DMS53 (cell line): Measurements from ENCODE around the gene IFT52.
A peak's percentile ranks its signal among the peaks of the same experiment; 100 is the strongest.

Experiments
- DNase-seq: peaks from one replicate; lab custom pipeline; 2025; lab: John Stamatoyannopoulos, UW

The IFT52 gene, protein sequence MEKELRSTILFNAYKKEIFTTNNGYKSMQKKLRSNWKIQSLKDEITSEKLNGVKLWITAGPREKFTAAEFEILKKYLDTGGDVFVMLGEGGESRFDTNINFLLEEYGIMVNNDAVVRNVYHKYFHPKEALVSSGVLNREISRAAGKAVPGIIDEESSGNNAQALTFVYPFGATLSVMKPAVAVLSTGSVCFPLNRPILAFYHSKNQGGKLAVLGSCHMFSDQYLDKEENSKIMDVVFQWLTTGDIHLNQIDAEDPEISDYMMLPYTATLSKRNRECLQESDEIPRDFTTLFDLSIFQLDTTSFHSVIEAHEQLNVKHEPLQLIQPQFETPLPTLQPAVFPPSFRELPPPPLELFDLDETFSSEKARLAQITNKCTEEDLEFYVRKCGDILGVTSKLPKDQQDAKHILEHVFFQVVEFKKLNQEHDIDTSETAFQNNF

DNA sequence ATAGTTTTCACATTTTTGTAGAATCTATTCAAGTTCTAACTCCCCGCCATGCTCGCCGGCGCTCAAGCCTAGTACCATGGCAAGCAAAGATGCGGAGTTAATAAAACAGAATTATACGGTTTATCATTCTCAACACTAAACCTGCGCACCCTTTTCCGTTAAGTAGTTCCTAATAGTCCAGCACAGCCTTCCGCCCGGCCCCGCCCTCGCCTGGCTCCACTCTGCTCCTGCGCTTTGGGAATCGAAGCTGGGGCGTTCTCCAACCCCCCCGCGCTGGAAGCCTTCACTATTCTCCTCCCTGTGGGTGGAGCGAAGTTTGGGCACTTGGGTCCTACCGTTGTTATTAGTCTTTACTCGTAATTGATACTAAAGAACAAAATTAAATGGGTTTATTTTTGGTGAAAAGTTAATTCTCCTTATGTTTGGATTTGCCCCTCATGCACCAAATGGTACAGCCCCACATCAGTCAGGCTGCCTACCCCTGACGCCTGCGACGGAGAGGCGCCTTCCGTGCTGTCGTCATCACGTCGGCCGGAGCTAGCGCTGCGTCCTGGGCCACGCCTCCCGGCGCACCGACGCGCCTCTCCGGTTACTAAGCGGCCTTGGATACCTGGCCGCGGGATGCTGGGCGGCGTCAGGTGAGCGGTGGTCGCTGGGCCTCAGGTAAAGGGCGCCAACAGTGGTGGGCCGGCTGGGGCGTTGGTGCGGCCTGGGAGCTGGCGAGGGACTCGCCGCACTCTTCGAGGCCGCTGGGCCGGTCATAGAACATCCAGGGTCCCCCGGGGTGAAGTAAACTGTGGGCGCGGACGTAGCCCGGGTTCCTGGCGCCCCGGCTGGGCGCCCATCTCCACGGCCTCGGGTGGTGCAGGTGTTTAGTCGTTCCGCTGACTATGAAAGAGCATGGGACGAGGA, at the start of gene IFT52:
Gene IFT52 (plus strand): TSS at position 546 of the 912 bp plus-strand sequence. CDS start 3,762 bp downstream, outside the sequence.
- DNase-seq = peak; percentile 98

- DNase-seq = no peak
Measured at GRCh38 chr20:43541214-43541613, 49.5 kb upstream of the IFT52 start.

- DNase-seq = no peak
Measured at GRCh38 chr20:43542161-43542560, 48.6 kb upstream of the IFT52 start.

DNA sequence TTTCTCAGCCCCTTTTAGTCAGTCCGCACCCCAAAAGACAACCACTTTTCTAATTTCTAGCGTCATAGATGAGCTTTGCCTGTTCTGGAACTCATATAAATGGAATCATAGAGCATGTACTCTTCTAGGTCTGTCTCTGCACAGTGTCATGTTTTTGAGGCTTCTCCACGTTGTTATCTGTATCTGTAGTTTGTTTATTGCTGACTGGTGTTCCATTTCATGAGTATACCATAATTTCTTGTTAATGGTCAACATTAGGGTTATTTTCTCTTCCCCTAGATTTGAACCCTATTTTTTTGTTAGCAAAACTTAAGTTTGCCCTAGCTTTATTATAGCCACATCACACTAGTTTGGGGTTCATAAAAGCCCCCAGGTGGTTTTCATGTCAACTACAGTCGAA, 48.1 kb upstream of the IFT52 start:
- no peak for DNase-seq

- no peak for DNase-seq
Measured at GRCh38 chr20:43543138-43543537, 47.6 kb upstream of the IFT52 start.

GRCh38 chr20:43544501-43544900, 46.2 kb upstream of the IFT52 start:
- DNase-seq = no peak

- no peak for DNase-seq
Measured at GRCh38 chr20:43545837-43546578, 44.7 kb upstream of the IFT52 start.

DNA sequence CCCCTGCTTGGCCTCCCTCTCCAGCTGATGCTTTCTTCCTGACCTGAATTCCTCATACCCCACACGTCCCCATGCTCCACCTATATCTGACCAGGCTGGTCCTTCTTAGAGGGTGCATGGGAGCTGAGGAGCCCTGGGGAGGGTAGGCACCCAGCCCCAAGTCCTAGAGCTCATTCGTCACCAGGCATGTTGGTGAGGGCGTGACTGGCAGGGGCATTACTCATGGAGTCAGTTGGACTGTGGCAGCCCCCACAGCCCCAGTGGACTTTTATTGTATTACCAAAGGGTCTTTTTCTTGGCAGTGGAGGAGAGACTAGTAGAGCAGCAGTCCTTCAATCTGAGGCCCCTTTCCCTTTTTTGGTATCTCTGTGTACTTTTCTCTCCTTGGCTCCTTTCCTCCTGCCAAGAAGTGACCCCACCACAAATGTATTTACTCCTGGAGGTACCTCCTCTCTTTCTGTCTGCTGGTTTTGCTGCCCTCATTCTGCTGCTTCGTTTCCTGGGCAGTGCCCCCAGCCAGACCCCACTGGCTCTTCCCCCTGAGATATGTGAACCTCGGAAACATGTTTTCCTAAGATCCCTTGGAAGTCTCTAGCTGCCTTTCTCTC, 42.4 kb upstream of the IFT52 start:
- DNase-seq = no peak

- no peak for DNase-seq
Measured at GRCh38 chr20:43549416-43550065, 41.2 kb upstream of the IFT52 start.

DNA sequence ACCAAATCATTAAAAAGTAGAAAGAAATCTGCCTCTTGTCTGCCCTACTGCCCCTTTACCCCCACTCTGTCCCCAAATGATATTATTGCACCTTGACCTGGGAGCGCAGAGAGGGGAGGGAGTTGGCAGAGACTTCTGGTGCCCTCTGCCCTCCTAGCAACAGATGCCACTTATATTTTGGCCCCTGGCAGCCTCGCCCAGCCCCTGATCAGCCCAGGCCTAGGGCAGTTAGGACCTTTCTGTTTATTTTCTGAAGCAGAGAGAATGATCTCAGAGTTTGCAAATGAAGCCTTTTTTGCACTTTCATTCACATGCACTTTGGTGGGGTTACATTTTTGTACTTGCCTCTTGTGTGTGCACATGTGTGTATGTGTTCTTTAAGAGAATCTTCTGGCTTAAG, 40.3 kb upstream of the IFT52 start:
- no peak for DNase-seq

- DNase-seq = no peak
Measured at GRCh38 chr20:43554369-43554768, 36.4 kb upstream of the IFT52 start.

- peak; percentile 95 for DNase-seq
Measured at GRCh38 chr20:43558412-43559146, 32.2 kb upstream of the IFT52 start, which contains the start of gene SGK2. Gene SGK2 (plus strand): TSS chr20:43559027. CDS start chr20:43566496, 7,469 bp downstream.

DNA sequence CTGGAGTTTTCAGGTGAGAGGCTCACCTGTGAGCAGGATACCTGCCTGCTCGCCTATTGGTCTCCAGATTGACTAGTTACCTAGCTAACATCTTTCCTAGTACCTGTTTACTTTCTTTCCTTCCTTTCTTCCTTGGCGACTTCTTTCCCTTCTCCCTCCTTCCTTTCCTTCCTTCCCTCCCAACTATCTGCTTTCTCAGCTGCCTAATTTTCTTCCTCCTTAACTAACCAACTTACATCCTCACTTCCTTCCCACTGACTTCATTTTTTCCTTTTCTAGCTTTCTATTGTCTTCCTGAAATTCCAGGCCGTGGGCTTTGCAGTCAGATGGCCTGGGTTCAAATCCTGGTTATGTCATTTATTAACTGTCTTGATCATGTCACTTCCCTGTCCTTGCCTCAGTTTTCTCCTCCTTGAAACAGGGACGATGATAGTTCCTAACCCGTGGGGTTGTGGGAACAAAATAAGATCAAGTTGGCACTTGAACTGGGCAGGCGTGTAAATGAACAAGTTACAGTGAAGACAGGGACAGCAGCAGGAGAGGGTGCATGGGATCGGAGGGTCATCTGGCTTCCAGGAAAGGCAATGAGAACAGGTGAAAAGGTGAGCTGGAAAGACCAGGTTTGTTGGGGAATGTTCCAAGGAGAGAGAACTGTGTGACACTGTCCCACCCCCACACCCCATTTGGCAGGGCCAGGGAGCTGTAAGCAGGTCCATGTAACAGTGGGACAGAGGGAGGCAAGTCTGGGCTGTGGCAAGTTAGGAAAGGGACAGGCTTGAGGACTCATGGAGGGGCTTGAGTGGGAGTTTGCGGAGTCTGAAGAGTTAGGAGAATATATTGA, 31.4 kb upstream of the IFT52 start:
- no peak for DNase-seq

DNA sequence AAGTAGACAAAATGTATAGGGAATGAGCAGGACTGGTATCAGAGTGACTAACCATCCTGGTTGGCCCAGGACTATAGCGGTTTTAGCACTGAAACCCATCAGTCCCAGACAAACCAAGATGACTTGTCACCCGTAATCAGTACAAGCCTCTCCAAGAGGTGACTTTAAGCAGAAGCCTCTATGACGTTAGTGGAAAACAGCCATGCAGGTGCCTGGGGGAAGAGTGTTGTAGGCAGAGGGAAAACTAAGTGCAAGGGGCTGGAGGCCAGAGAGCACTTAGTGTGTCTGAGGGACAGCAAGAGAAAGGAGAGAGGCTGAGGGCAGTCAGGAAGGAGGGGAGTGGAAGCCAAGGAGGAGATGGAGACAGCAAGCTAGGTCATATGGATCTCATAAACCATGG, 29.8 kb upstream of the IFT52 start:
- DNase-seq = no peak

GRCh38 chr20:43563429-43563828, 27.3 kb upstream of the IFT52 start:
- no peak for DNase-seq

- DNase-seq = no peak
Measured at GRCh38 chr20:43563991-43564390, 26.7 kb upstream of the IFT52 start.

- DNase-seq = no peak
Measured at GRCh38 chr20:43564455-43564854, 26.3 kb upstream of the IFT52 start.

GRCh38 chr20:43564993-43565757, 25.6 kb upstream of the IFT52 start:
- DNase-seq = no peak

DNA sequence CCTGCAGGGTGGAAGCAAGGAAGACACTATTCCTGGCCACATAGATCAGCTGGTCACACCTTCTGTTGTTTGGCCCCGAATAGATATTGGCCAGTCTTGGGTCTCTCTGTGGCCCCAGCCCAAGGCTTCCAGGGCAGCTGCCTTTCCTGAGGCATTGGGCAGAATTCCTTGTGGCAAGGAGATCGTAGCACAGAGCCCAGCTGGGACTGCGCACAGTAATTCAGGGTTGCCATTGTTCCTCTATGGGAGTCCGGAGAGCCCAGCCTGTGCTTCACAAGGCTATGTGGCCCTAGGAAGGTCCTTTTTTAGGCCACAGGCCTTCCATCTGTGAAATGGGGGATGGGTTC, 25.0 kb upstream of the IFT52 start:
- no peak for DNase-seq
